Testis (tissue), 2 donors: Measurements from ENCODE around the gene CHMP1A.

Source experiments
- CTCF ChIP-seq, 3 experiments: fragments of 450-650 bp in 2 of 3; fragments of 200-600 bp in 1 of 3; sonication (generic) in 1 of 3; IDR thresholded peaks; one replicate each; pipeline ENCODE4 v1.5.1; 2016 to 2019; ENCODE audit warnings: antibody characterized with exemption in 3 of 3, mild to moderate bottlenecking in 2 of 3, moderate library complexity in 1 of 3
- POLR2A ChIP-seq: fragments of 450-650 bp; IDR thresholded peaks from one replicate; pipeline ENCODE4 v1.6.1; 2017; ENCODE audit warnings: antibody characterized with exemption, mild to moderate bottlenecking, moderate library complexity

DNA sequence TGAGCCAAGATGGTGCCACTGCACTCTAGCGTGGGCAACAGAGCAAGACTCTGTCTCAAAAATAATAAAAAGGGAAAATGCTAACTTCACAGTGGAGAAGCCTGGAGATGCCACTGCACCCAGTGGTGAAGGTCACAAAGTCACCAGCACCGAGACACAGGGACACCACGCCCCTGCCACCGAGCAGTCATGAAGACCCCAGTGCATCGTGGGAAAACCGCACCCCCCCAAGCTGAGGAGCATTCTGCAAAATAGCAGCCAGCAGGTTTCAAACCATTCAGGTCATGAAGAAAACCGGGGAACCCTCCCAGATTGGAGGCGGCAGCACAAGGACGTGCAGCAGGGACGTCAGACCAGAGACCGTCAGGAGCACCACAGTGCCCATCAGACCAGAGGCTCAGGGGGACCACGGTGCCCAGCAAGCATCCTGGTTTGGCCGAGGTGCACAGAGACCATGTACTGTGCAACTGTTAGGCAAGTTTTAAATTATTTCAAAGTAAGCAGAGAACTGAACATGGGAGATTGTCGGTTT, 13.7 kb downstream of the CHMP1A start:
- no peak for TF ChIP-seq POLR2A
- TF ChIP-seq CTCF (IDR thresholded peaks at IDR 0.05) = no peak
